ENCODE results near the gene ELOVL7.
"Not testable (repeated sequence)": the region's sequence is repeated elsewhere in the genome, so short reads cannot be mapped to it uniquely, and the experiment has no call there.

DNA sequence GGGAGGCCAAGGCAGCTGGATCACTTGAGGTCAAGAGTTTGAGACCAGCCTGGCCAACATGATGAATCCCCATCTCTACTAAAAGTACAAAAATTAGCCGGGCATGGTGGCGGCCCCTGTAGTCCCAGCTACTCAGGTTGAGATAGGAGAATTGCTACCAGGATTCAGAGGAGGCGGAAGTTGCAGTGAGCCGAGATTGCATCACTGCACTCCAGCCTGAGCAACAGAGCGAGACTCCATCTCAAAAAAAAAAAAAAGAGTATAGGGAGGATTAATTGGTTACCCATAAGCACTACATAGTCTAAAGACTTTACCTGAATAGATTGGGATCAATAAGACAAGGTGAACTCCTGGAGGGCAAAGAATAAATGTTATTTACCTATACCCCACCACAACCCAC lies 27.9 kb downstream of the ELOVL7 start:
- TF ChIP-seq, protein P1, sequence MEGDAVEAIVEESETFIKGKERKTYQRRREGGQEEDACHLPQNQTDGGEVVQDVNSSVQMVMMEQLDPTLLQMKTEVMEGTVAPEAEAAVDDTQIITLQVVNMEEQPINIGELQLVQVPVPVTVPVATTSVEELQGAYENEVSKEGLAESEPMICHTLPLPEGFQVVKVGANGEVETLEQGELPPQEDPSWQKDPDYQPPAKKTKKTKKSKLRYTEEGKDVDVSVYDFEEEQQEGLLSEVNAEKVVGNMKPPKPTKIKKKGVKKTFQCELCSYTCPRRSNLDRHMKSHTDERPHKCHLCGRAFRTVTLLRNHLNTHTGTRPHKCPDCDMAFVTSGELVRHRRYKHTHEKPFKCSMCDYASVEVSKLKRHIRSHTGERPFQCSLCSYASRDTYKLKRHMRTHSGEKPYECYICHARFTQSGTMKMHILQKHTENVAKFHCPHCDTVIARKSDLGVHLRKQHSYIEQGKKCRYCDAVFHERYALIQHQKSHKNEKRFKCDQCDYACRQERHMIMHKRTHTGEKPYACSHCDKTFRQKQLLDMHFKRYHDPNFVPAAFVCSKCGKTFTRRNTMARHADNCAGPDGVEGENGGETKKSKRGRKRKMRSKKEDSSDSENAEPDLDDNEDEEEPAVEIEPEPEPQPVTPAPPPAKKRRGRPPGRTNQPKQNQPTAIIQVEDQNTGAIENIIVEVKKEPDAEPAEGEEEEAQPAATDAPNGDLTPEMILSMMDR (IDR thresholded peaks at IDR 0.05) = not testable (repeated sequence)
- not testable (repeated sequence) for TF ChIP-seq POLR2A (IDR thresholded peaks at IDR 0.05)

All from suprapubic skin (tissue), 3 donors.